IMR-90 (cell line): ENCODE results near the gene BTBD10. TPM values are rescaled to one million over a fixed set of nuclear protein-coding genes. Genes with fewer than 3 reads are reported as not detected.

Experiments
- ATAC-seq: fragments of 200-7000 bp; cut with Tn5 transposase; 2 replicates; pipeline ENCODE4 v1.9.1; 2020; ENCODE audit warnings: low read depth, mild to moderate bottlenecking, moderate library complexity
- BruUV-seq: library from RNA; stranded (reverse); fragments of 400-500 nt; replicated peaks from 2 replicates; lab custom pipeline; 2021; lab: Mats Ljungman, UMichigan
- CTCF ChIA-PET: fragments of 300-600 bp; formaldehyde crosslinking; extraction: SDS; loops from one replicate; lab custom pipeline; 2021; ENCODE audit warnings: antibody characterized with exemption; lab: Yijun Ruan, JAX
- POLR2A ChIA-PET: fragments of 300-600 bp; sonication (Branson Sonifier 250); formaldehyde crosslinking; loops from one replicate; lab custom pipeline; 2022; ENCODE audit warnings: antibody characterized with exemption; ENCODE audit not compliant: unreplicated experiment; lab: Charles Lee
- DNase-seq: peaks from one replicate; pipeline ENCODE4 v3.0.0; 2013
- H2AFZ ChIP-seq: replicated peaks from 2 replicates; pipeline ENCODE3; 2013; ENCODE audit warnings: low read length, mild to moderate bottlenecking; ENCODE audit not compliant: poor library complexity
- H2AK5ac ChIP-seq: 2 replicates; pipeline ENCODE4 v1.6.1; 2013; ENCODE audit warnings: low read depth, low read length, inconsistent platforms
- H2AK9ac ChIP-seq: replicated peaks from 2 replicates; pipeline ENCODE3; 2013; ENCODE audit warnings: mild to moderate bottlenecking, low read depth, low read length, moderate library complexity; ENCODE audit not compliant: poor library complexity
- H2BK120ac ChIP-seq: 2 replicates; pipeline ENCODE4 v1.6.1; 2013; ENCODE audit warnings: low read depth, low read length, inconsistent platforms
- H2BK15ac ChIP-seq: 3 replicates; pipeline ENCODE4 v1.6.1; 2013; ENCODE audit warnings: low read depth, low read length, inconsistent platforms
- H2BK20ac ChIP-seq: 2 replicates; pipeline ENCODE4 v1.6.1; 2013; ENCODE audit warnings: low read depth, mild to moderate bottlenecking, inconsistent platforms, low read length, moderate library complexity
- H2BK5ac ChIP-seq: 2 replicates; pipeline ENCODE4 v1.6.1; 2013; ENCODE audit warnings: mild to moderate bottlenecking, low read depth, low read length, inconsistent platforms; ENCODE audit not compliant: poor library complexity, severe bottlenecking
- H3K14ac ChIP-seq: replicated peaks from 2 replicates; pipeline ENCODE4 v1.6.1; 2013; ENCODE audit warnings: low read depth, low read length, inconsistent platforms
- H3K18ac ChIP-seq: 2 replicates; pipeline ENCODE4 v1.6.1; 2013; ENCODE audit warnings: low read depth, low read length, control low read depth
- H3K23ac ChIP-seq: 2 replicates; pipeline ENCODE4 v1.6.1; 2013; ENCODE audit warnings: low read depth, low read length, inconsistent platforms
- H3K27ac ChIP-seq: 2 replicates; pipeline ENCODE4 v1.5.1; 2013; ENCODE audit warnings: mild to moderate bottlenecking, control low read depth, low read length; ENCODE audit not compliant: insufficient read depth
- H3K27me3 ChIP-seq: 2 replicates; pipeline ENCODE4 v1.6.1; 2013; ENCODE audit warnings: low read length; ENCODE audit not compliant: control insufficient read depth, insufficient read depth
- H3K36me3 ChIP-seq: 2 replicates; pipeline ENCODE4 v1.6.1; 2013; ENCODE audit warnings: low read length, mixed read lengths; ENCODE audit not compliant: control insufficient read depth, insufficient read depth
- H3K4ac ChIP-seq: 2 replicates; pipeline ENCODE4 v1.6.1; 2013; ENCODE audit warnings: low read depth, low read length, inconsistent platforms
- H3K4me1 ChIP-seq: 2 replicates; pipeline ENCODE4 v1.6.1; 2013; ENCODE audit warnings: low read length, mixed read lengths; ENCODE audit not compliant: control insufficient read depth, insufficient read depth
- H3K4me2 ChIP-seq: 2 replicates; pipeline ENCODE4 v1.6.1; 2013; ENCODE audit warnings: low read depth, mild to moderate bottlenecking, control low read depth, low read length, moderate library complexity
- H3K4me3 ChIP-seq: 2 replicates; pipeline ENCODE4 v1.5.1; 2013; ENCODE audit warnings: low read depth, mild to moderate bottlenecking, control low read depth, low read length, moderate library complexity; ENCODE audit not compliant: insufficient read depth
- H3K56ac ChIP-seq: 2 replicates; pipeline ENCODE4 v1.6.1; 2013; ENCODE audit warnings: low read length, inconsistent platforms; ENCODE audit not compliant: insufficient read depth; ENCODE audit errors: extremely low read depth
- H3K79me1 ChIP-seq, 2 experiments: 2 replicates each; pipeline ENCODE4 v1.6.1; 2013; ENCODE audit warnings: low read length in 2 of 2, inconsistent platforms in 1 of 2, low read depth in 1 of 2
- H3K9ac ChIP-seq: 2 replicates; pipeline ENCODE4 v1.6.1; 2013; ENCODE audit warnings: low read depth, low read length, control low read depth
- H3K9me1 ChIP-seq: 2 replicates; pipeline ENCODE4 v1.6.1; 2013; ENCODE audit warnings: low read length, inconsistent platforms; ENCODE audit not compliant: insufficient read depth
- H3K9me3 ChIP-seq: 2 replicates; pipeline ENCODE4 v1.6.1; 2013; ENCODE audit warnings: low read length; ENCODE audit not compliant: control insufficient read depth, insufficient read depth
- H4K20me1 ChIP-seq: 2 replicates; pipeline ENCODE4 v1.6.1; 2013; ENCODE audit warnings: low read length, inconsistent platforms; ENCODE audit not compliant: insufficient read depth
- H4K5ac ChIP-seq: 2 replicates; pipeline ENCODE4 v1.6.1; 2013; ENCODE audit warnings: mild to moderate bottlenecking, low read depth, low read length, control low read depth
- H4K8ac ChIP-seq, 2 experiments: 2 replicates each; pipeline ENCODE4 v1.6.1; 2013; ENCODE audit warnings: low read depth in 2 of 2, low read length in 2 of 2, control low read depth in 1 of 2, inconsistent platforms in 1 of 2
- H4K91ac ChIP-seq: 2 replicates; pipeline ENCODE4 v1.6.1; 2013; ENCODE audit warnings: low read depth, low read length, inconsistent platforms; ENCODE audit not compliant: insufficient read depth
- BHLHE40 ChIP-seq: fragments of 150-350 bp; IDR thresholded peaks from 2 replicates; pipeline ENCODE4 v1.6.1; 2016; ENCODE audit warnings: mild to moderate bottlenecking, low read depth, low read length
- CEBPB ChIP-seq: IDR thresholded peaks from 2 replicates; pipeline ENCODE4 v1.6.1; 2012; ENCODE audit warnings: low read depth, low read length, improper control_type of control experiment
- CHD1 ChIP-seq: IDR thresholded peaks from 2 replicates; pipeline ENCODE4 v1.6.1; 2012; ENCODE audit warnings: low read depth, low read length, improper control_type of control experiment
- CTCF ChIP-seq: conservative IDR thresholded peaks from 2 replicates; pipeline ENCODE4 v1.5.1; 2012; ENCODE audit warnings: mild to moderate bottlenecking, low read depth, low read length, improper control_type of control experiment
- ELK1 ChIP-seq: fragments of 150-350 bp; IDR thresholded peaks from 2 replicates; pipeline ENCODE4 v1.6.1; 2016; ENCODE audit warnings: low read depth, mild to moderate bottlenecking, low read length, moderate library complexity, borderline replicate concordance
- FOS ChIP-seq: fragments of 150-350 bp; IDR thresholded peaks from 2 replicates; pipeline ENCODE4 v1.6.1; 2016; ENCODE audit warnings: low read depth, low read length
- MAFK ChIP-seq: IDR thresholded peaks from 2 replicates; pipeline ENCODE4 v1.6.1; 2012; ENCODE audit warnings: low read depth, low read length, improper control_type of control experiment
- MXI1 ChIP-seq: IDR thresholded peaks from 2 replicates; pipeline ENCODE4 v1.6.1; 2012; ENCODE audit warnings: low read depth, mild to moderate bottlenecking, low read length, moderate library complexity, borderline replicate concordance
- NFE2L2 ChIP-seq: fragments of 150-350 bp; IDR thresholded peaks from 2 replicates; pipeline ENCODE4 v1.6.1; 2016; ENCODE audit warnings: low read depth, mild to moderate bottlenecking, low read length
- POLR2A ChIP-seq: IDR thresholded peaks from 2 replicates; pipeline ENCODE4 v1.6.1; 2012; ENCODE audit warnings: mild to moderate bottlenecking, low read depth, low read length
- RAD21 ChIP-seq: IDR thresholded peaks from 2 replicates; pipeline ENCODE4 v1.6.1; 2012; ENCODE audit warnings: low read length, improper control_type of control experiment
- RCOR1 ChIP-seq: IDR thresholded peaks from 2 replicates; pipeline ENCODE4 v1.6.1; 2012; ENCODE audit warnings: mild to moderate bottlenecking, low read length, improper control_type of control experiment; ENCODE audit not compliant: insufficient replicate concordance
- RFX5 ChIP-seq: IDR thresholded peaks from 2 replicates; pipeline ENCODE4 v1.8.0; 2012; ENCODE audit warnings: low read depth, mild to moderate bottlenecking, low read length, moderate library complexity
- SMC3 ChIP-seq: fragments of 150-350 bp; IDR thresholded peaks from 2 replicates; pipeline ENCODE4 v1.6.1; 2016; ENCODE audit warnings: low read depth, mild to moderate bottlenecking, antibody characterized with exemption, low read length, moderate library complexity
- USF2 ChIP-seq: fragments of 150-350 bp; IDR thresholded peaks from 2 replicates; pipeline ENCODE4 v1.6.1; 2017; ENCODE audit warnings: mild to moderate bottlenecking, antibody characterized with exemption, low read length, low read depth
- WGBS, 2 experiments: methylation state at CpG; one replicate each; pipeline versions ENCODE4 v1.1.5 to v1.1.7; 2013; ENCODE audit warnings: missing lambda C conversion rate in 2 of 2; ENCODE audit not compliant: insufficient read length in 1 of 2; ENCODE audit errors: extremely low coverage in 2 of 2; 5-methylcytosine and 5-hydroxymethylcytosine counted together
- dilution Hi-C: fragments of 300-500 bp; cut with HindIII; formaldehyde crosslinking; loops from one replicate; pipeline ENCODE4 v1.14.3; 2018; ENCODE audit warnings: low sequenced_read_pairs; ENCODE audit not compliant: unreplicated experiment
- in situ Hi-C: fragments of 300-500 bp; cut with MboI; formaldehyde crosslinking; loops from 3 replicates; pipeline ENCODE4 v1.14.3; 2019; ENCODE audit warnings: low sequenced_read_pairs, inconsistent platforms, mixed read lengths
- intact Hi-C: fragments of 100-400 bp; cut with micrococcal nuclease; formaldehyde crosslinking; loops from 2 replicates; pipeline ENCODE4 v1.10.0; 2022
- polyA plus RNA-seq, 3 experiments: library from polyadenylated mRNA; depleted of rRNA; stranded (reverse); fragments of >200 nt; gene quantifications; 2 replicates each; pipeline ENCODE4 v1.2.3, GENCODE V29; 2012; ENCODE audit warnings: low replicate concordance in 1 of 3
- total RNA-seq: library from RNA; depleted of rRNA; stranded (reverse); fragments of >200 nt; gene quantifications from 2 replicates; pipeline ENCODE4 v1.2.3, GENCODE V29; 2012

Gene BTBD10
- total and polyA plus RNA-seq, 2 of the 4 experiments (the other 2 are of a cell fraction): 32.5 to 59.9 TPM

- H3K4ac ChIP-seq: no peak overlapping the region
- H2AK5ac ChIP-seq: no peak overlapping the region
- no peak overlapping the region for H4K91ac ChIP-seq
- H3K9me3 ChIP-seq: no peaks in the 10 kb centered on the region
- H3K36me3 ChIP-seq: peaks cover 14% of the 10 kb centered on the region
- no peak for TF ChIP-seq CHD1
- TF ChIP-seq RAD21: no peak
- no peak for TF ChIP-seq RFX5
- TF ChIP-seq MAFK: no peak
- no peak for TF ChIP-seq ELK1
- TF ChIP-seq CTCF: no peak
- no peak for TF ChIP-seq FOS
- no peak for TF ChIP-seq POLR2A
- TF ChIP-seq SMC3: no peak
- TF ChIP-seq BHLHE40: no peak
- no peak for TF ChIP-seq USF2
- no peak for TF ChIP-seq MXI1
- TF ChIP-seq NFE2L2: no peak
- no peak for TF ChIP-seq RCOR1
- TF ChIP-seq CEBPB: no peak
- no peak overlapping the region for H2AFZ ChIP-seq
- no TSS peak for BruUV-seq
- H3K18ac ChIP-seq: no peak overlapping the region
- in situ Hi-C loops (no loop called here), dilution Hi-C loops (no loop called here), intact Hi-C loops (no loop called here)
- no peak overlapping the region for H2AK9ac ChIP-seq
- no peak overlapping the region for H3K56ac ChIP-seq
- H2BK120ac ChIP-seq: no peak overlapping the region
- H4K8ac ChIP-seq: no peak overlapping the region
- peaks cover 2% of the 10 kb centered on the region for H3K4me1 ChIP-seq
- no peak overlapping the region for H3K4me2 ChIP-seq
- DNase-seq (no peak), ATAC-seq (no peak)
- peaks cover 2% of the 10 kb centered on the region; the same call in 1 of the 2 replicates for H3K9me1 ChIP-seq
- no peak overlapping the region for H2BK15ac ChIP-seq
- ChIA-PET CTCF (interaction anchor here (0.6 kb wide), 1 partner anchor 145 kb away, joined by 3 read pairs; no protein-coding TSS in a partner anchor), POLR2A (no interaction called here)
- H3K9ac ChIP-seq: no peak overlapping the region
- no peak overlapping the region for H2BK20ac ChIP-seq
- 92% methylated on average over 3 of the region's 4 CpGs; no CpG with 5 or more reads in 1 of the 2 experiments for WGBS, 2 experiments
- no peak overlapping the region for H3K27ac ChIP-seq
- no peak overlapping the region for H4K5ac ChIP-seq
- no peaks in the 10 kb centered on the region for H3K27me3 ChIP-seq
- no peak overlapping the region for H3K14ac ChIP-seq
- H2BK5ac ChIP-seq: no peak overlapping the region
- H3K23ac ChIP-seq: no peak overlapping the region
- no peaks in the 10 kb centered on the region; a peak in 1 of 4 replicates for H3K79me1 ChIP-seq
- no peak overlapping the region for H3K4me3 ChIP-seq
- H4K20me1 ChIP-seq: no peaks in the 10 kb centered on the region
Measured at GRCh38 chr11:13355191-13355590, 107.8 kb downstream of the BTBD10 start.
